Posterior cingulate gyrus (tissue), 11 donors: ENCODE data around the gene RNLS.
"Not testable (repeated sequence)": the region's sequence is repeated elsewhere in the genome, so short reads cannot be mapped to it uniquely, and the experiment has no call there.

Experiments
- DNase-seq, 10 donors: peaks; one replicate each; pipeline versions ENCODE4 v3.0.0 to v3.0.0-alpha.2; 2020 to 2021; ENCODE audit warnings: mixed read lengths in 3 of 10
- intact Hi-C: fragments of 100-400 bp; cut with DNase I; formaldehyde crosslinking; loops from one replicate; pipeline ENCODE4 v1.15.1; 2023

The RNLS gene

DNA sequence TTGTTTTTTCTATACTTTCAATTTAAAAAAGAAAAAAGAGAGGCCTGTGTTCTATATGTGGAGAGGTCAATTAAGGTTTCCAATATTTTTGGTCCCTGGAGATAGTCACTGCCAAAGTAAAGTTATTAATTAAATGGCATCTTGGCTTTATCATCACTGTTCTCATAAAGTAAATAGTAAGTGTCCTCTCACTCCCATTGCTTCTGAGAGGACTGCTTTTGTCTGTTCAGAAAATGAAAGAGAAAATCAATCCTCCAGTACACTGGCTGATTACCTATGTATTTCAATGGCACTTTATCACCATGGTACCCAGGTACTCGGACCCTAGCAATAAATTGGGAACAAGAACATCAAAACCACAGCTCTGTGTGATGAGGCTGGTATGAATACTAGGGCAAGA, 94.0 kb downstream of the RNLS start:
- intact Hi-C loops, result no loop called here
- no peak for DNase-seq

DNA sequence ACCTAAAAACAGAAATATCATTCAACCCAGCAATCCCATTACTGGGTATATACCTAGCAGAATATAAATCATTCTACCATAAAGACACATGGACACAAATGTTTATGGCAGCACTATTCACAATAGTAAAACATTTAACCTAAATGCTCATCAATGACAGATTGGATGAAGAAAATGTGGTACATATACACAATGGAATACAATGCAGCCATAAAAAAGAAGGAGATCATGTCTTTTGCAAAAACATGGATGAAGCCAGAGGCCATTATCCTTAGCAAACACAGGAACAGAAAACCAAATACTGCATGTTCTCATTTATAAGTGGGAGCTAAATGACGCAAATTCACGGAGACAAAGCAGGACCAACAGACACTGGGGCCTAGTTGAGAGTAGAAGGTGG, 96.3 kb downstream of the RNLS start:
- intact Hi-C loops, DNase-seq: not testable (repeated sequence)

DNA sequence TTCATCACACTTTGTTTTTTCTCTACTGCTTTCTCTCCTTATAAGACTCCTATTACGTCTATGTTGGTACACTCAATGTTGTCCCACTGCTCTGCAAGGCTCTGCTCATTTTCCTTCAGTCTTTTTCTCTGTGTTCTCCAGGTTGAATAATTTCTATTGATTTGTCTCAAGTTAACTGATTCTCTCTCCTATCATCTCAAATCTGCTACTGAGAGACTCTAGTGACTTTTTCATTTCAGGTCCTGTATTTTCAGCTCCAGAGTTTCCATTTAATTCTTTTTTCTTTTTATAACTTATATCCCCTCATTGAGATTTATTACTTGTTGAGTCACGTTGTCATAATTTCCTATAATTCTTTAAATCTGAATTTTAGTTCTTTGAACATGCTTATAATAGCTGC, 100.9 kb downstream of the RNLS start:
- intact Hi-C loops, result no loop called here
- DNase-seq, result no peak

DNA sequence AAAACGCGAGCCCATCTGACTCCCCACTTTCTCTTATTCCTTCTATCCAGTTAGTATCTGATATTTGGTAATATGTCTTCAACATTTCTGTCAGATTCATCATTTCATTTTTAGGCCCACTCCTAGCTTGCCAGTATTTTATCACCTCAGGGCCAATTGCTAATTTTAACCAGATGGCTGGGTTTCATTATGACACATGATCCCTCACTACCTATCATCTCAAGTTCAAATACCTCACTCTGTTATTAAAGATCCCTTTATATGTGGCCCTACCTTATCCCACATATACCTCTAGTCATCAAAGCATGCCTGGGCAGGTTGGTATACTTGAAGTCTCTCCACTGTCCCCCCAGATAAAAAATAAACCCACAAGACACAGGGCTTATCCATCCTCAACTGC, 104.9 kb downstream of the RNLS start:
- intact Hi-C loops, result no loop called here
- DNase-seq, result no peak

DNA sequence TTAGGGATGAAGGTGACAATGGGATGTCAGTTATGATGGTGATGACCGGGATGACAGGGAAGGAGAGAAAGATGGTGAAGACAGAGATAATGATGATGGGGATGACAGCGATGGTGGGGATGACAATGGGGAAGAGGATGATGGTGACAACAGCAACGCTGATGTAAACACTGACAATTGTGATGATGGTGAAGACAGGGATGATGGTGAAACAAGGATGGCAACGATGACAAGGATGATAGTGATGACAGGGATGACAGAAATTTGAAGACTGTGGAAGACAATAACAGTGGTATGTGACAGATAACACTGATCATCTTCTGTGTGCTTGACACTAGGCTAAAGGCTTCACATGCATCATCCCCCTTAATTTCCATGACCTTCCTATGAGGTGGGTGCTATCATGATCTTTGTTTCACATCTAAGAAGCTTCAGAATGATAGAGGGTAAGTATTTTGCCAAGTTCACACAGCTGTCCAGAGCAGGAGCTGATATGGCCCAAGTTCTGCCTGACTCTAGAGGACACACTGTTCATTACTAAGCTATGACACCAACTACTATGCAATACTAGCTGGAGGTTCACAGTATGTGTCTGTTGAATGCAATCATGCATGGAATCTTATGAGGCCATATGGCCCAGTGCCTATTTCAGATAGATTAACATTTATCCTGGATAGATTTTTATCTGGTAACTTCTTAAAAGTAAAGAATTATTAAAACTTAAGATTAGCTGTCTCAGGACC, 105.6 kb downstream of the RNLS start:
- intact Hi-C loops, result no loop called here
- DNase-seq, result no peak

DNA sequence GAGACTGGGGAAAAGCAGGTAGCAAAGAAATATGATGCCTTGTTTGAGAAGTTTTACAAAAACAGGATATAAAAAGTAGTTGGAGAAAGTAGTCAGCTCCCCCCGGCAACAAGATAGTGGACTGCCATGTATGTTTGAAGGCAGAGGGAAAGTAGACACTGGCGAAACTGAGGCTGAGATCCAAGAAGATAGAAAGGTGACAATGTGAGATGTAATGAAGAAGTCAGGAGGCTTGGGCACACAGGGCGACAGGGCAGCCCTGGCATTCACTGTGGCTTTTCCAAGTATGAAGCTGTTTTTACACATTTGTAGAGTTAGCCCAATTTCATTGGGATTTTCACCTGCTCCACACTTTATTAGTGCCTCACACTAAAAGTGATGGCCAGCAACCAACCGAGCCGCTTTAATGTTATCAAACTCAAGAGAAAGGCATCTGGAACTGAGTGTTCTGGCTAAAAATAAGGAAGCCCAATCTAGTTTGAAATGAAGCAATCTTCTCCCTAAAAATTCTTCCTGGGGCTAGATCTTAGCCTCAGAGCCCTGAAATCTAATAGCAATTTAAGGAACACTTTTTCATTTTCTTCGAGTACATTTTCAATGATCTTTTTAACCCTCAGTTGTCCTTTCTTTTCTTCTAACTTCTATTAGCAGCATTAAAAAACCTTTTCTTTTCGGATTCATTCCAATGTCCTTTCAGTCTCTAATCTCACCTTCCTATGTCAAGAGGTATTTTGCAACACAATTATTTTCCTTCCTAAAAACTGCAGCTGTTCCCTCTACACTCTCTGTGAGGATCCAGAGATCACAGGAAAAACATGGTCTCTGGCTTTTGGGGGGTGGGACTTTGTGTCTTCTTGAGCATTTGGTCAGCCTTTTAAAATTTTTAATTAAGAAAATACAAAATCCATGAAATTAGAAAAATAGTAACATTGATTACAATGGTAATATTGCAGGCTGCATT, 108.0 kb downstream of the RNLS start:
- intact Hi-C loops, result no loop called here

DNA sequence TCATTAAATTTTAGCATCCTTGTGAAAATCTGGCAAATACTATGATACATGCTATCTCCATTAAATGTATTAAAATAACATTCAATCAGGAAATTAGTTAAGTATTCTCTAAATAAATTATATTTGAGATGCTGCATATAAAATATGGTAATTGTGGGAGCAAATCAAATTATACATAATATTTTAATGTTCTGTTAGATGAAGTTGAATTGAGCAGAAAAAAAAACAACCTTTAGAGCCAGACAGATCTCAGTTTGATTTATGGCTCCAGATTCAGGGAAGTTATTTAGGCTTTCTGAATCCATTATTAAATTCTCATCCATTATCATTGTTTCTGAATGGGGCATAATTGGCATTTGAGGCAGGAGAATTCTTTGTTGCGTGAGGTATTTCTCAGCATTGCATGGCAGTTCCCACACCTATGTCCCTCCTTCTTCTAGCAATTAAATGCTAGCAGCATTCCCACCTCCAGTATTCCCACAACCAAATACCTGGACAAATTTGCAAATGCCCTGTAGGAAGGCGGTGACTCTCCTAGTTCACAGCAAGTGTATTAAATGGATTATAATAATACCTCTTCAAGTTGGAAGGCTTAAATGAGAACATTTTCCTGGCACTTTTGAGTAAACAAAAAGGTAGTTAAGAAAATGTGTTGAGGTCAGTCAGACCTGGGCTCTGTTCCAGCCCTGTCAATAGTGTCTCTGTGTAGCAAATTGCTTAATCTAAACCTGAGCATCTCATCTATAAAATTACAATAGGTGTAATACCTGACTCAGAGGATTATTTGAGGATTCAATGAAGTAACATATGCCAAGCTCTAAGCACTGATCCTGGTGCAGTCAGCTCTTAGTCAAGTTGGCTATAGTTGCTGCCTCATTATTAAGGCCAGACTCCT, 108.9 kb downstream of the RNLS start:
- intact Hi-C loops, result no loop called here
- DNase-seq, result no peak

More for the DNA sequence above, 108.0 kb downstream of the RNLS start:
- DNase-seq, result no peak

DNA sequence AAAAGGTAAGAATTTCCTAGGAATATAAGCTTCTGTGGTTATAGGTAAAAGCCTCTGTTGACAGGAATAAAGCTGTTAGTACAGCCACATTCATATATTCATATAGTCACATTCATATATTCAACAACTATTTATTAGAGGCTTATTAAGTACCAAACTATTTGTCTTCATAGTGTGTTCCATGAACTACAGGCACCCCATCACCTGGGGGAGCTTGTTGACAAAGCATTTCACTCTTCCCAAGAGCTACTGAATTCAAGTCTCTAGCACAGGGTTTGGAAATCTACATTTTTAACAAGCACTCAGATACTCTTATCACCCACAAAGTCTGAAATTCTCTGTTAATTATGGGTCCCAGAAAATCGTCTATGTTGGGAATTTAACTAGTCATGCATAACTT, 110.6 kb downstream of the RNLS start:
- DNase-seq, result no peak
- intact Hi-C loops, result no loop called here

DNA sequence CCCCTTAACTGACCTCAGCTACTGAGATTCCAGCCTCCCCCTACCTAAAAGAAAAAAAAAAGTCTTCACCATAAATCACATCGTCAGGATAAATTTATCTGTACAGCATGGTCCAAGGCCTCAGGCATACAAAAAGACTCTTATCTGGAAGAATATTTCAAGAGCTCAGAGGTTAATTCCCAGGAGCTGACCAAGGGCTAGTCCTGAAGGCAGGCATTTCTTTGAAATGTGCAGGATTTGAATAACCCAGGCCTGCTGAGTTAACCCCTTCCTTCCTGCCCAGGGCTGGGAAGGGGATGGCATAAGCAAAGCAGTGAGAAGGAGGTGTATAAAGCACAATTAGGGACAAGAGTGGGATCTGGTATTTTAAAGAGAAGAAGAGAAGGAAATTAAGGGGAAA, 111.2 kb downstream of the RNLS start:
- intact Hi-C loops, result no loop called here
- no peak for DNase-seq

DNA sequence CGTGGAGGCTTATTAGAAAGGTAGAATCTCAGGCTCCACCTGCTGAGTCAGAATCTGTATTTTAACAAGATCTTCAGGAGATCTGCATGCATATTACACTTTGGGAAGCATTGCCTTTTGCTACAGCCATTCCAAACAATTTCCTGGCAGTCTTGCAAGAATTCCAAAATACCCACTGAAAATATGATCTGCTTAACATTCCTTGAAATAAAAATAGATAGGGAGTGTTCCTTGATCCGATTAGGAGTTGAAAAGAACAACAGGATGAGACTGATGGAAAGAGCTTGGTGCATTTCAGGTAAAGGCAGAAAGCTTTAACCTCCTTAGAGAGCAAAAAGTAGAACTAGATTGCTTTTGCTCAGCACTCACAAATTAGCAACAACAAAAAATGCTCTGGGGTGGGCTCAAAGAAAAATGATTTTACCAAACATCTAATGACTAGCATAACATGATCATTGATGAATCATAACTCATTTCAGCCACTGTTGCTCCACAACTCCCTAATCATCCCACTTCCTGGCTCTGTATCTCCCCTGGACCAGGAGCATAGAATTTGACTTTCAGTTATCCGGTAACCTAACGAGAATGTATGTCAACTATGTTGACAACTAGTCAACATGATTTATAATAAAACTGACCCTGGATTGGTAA, 115.2 kb downstream of the RNLS start:
- intact Hi-C loops, result no loop called here
- DNase-seq, result no peak

DNA sequence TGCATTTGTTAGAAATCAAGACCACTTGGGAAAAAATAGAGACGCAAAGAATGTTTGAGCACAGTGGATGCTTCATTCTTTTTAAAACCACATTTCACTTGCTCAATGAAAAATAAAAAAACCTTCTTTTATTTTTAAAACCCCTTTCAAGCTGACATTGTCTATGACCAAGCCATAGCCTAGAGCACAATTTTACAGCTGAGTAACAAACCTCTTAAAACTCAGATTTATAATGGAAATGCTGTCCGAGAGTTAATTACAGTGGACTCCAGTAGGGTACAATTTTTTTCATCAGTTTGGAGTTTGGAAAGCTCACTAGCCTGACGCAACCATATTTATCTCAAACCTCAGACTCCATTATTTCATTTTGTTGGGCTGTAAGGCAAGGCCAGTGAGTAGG, 116.3 kb downstream of the RNLS start:
- intact Hi-C loops, result no loop called here
- DNase-seq, result no peak

DNA sequence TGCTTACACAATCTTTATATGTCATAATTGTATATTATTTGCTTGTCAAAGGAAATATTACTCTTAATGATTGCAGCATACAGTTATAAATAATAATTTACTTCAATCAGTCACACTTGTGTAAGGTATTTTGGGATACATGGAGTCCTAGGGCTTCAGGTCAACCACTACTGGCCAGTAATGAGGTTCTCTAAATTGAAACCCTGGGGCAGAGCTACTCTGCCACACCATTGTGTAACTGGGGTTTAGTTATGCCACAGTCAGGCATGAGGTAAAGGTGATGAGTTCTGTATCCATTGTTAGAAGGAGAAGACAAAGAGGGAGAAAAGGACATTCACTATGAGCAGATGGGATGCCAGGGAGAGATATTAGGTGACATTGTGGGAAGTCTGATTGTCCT, 117.4 kb downstream of the RNLS start:
- DNase-seq, result no peak
- intact Hi-C loops, result no loop called here

DNA sequence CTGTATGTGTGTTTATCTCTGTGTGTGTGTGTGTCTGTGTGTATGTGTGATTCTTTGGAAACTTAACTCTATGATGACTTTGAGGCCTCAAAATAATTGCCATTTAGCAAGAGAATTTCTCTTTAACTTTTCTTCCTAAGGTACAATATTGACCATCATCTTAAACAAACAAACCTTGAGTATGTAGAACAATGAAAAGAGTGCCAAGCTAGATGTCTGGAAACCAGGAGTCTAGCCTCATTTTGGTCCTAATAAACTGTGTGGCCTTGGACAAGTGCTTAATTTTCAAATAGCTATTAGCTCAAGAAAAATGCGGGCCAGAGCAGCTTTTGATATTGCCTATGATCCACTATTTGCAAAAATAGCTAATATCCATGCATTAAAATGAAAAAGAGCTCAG, 119.3 kb downstream of the RNLS start:
- intact Hi-C loops, result no loop called here
- DNase-seq, result no peak

DNA sequence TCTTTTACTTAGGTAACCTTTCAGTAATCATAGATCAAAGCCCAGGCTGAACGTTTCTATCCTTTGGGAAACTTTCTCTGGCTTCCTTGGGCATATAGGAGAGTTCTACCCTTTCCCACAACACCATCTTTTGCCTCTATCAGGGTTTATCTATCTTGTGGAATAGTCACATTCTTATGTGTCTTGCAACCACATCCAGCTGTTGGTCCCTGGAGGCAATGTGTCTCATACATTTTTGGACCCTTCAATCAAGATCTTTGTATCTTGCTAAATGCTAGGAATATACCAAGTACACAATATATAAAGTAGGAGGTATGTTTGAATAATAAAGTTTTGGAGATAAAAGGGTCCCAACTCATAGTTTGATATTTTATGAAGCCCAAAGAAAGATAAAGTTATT, 121.7 kb downstream of the RNLS start:
- intact Hi-C loops, result no loop called here
- no peak for DNase-seq

DNA sequence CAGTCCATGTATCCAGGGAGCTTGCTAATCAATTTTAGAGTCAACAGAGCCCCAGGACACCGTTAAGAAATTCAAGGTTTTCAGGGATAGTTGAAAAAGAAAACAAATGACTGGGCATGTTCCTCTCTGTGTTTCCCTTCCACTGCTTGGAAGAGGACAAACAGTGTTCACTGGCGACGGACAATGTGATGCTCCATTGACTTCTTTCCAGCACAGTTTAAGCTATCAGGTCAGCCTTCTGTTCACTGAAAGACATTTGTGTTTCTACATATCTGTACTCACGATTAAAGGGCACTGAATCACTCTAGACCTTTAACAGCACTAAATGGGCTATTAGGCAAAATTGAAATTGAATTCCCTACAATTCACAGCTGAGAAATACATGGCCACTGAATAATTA, 123.6 kb downstream of the RNLS start:
- intact Hi-C loops, result no loop called here
- DNase-seq, result no peak

DNA sequence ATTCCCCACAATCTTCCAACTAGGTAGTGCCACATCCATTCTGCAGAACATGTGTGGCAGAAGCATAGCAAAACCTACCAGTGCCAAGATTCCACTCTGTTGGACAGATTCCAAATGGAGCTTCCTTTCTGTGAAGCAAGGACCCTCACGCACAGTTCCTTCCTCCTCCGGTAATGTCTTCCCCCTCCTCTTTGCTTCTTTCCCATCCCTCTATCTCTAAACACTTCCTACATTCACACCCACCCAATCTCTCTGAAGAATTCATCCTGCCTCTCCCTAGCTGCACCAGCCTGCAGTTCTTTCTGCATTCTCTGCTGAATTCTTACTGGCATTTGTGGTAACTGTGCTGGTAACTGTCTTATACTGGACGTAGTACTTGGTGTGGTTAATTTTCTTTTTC, 124.9 kb downstream of the RNLS start:
- intact Hi-C loops, result no loop called here

DNA sequence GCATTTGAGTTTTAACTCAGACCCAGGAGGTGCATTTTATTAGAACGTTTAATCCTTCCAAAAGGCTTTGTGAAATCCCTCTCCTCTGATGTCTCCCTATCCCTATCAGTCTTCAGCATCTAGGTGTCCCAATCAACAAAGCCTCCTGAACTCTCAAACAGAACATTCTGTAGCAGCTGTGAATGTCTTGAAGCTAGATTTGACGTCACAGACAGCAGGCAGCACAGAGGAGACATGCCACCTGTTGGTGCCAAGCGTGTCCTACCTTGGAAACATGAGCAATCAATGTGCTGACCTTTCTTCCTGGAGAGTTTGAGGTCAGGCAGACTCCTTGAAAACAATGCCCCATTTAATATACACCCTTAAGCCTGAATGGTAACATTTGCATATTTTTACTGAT, 125.5 kb downstream of the RNLS start:
- intact Hi-C loops, result no loop called here
- DNase-seq, result no peak

More for the DNA sequence above, 124.9 kb downstream of the RNLS start:
- DNase-seq, result no peak

DNA sequence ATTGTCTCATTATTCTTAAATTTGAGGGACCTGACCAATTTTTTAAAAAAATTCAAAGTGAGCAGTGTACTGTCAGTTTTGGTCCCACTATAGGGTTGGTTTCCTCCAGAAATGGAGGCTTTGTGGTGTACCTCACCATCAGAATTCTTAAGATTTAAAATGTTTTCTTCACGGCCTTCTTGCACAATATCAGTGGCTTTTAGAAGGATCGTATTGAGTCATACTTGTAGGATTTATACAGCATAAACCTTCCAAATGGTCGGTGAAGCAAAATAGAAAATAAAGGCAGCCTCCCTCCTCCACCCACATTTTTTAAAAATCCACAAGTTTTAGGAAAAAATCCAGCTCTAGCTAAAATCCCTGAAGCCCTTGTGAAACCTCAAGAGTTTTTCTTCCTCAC, 126.4 kb downstream of the RNLS start:
- DNase-seq, result no peak
- intact Hi-C loops, result no loop called here

DNA sequence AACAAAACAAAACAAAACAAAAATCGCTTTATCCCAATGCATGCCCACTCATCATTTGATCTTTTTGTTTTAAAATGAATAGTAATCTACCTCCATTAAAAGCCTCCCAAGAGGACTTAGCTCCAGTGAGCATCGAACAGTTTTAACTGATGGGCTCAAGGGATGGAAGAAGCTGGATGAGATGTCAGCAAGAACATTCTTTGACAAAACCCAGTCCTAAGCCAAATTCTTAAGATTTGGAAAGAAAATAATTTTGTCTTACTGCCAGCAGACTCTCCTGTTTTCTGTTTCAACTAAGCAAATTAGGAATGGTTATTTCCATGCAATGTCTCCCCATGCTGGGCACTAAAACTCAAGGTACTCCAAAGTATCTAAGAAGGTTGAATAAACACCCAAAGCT, 127.3 kb downstream of the RNLS start:
- intact Hi-C loops, result no loop called here
- DNase-seq, result no peak

DNA sequence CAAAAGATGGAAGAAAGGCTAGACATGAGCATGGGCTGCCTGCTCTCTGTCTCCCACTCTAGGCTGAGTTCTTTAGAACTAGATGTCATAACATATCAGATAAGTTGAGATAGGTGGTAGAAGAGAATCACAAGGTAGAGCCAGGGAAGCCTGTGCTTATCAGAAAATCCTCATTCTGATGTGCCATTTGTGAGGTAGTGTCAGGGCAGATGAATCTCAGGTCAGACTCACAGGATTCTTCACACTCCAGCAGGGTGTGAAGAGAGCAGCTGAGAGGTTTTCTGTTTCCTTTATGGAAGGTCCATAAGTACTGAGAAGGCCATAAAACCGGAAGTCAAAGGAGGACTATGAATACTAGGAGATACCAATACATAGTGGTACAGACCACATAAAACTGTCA, 132.9 kb downstream of the RNLS start:
- intact Hi-C loops, result no loop called here

More for the DNA sequence above, 132.9 kb downstream of the RNLS start:
- no peak for DNase-seq
